Astrocyte (in vitro differentiated cells and primary cell): ENCODE data around the gene APBB2. TPM values are rescaled to one million over a fixed set of nuclear protein-coding genes. Genes with fewer than 3 reads are reported as not detected.
A peak's percentile ranks its signal among the peaks of the same experiment; 100 is the strongest.

Experiments
- DNase-seq: peaks from one replicate; pipeline ENCODE4 v3.0.0-alpha.2; 2010; ENCODE audit warnings: low read depth
- FAIRE-seq: peaks from 2 replicates; lab custom pipeline; 2011; peaks lifted over from hg19 to GRCh38; lab: Jason Lieb, UNC
- H2AFZ ChIP-seq: 2 replicates; pipeline ENCODE4 v1.6.0; 2012; ENCODE audit warnings: low read depth, low read length, inconsistent platforms
- H3K27ac ChIP-seq: 2 replicates; pipeline ENCODE4 v1.5.1; 2011; ENCODE audit warnings: low read depth, low read length, inconsistent platforms
- H3K27me3 ChIP-seq: 2 replicates; pipeline ENCODE4 v1.6.0; 2011; ENCODE audit warnings: low read length, inconsistent platforms; ENCODE audit not compliant: insufficient read depth
- H3K36me3 ChIP-seq: 2 replicates; pipeline ENCODE4 v1.5.1; 2011; ENCODE audit warnings: low read length, inconsistent platforms; ENCODE audit not compliant: insufficient read depth
- H3K4me1 ChIP-seq: 2 replicates; pipeline ENCODE4 v1.5.1; 2011; ENCODE audit warnings: low read length, inconsistent platforms; ENCODE audit not compliant: insufficient read depth
- H3K4me2 ChIP-seq: 2 replicates; pipeline ENCODE4 v1.6.0; 2012; ENCODE audit warnings: low read length, inconsistent platforms
- H3K4me3 ChIP-seq: 2 replicates; pipeline ENCODE4 v1.5.1; 2011; ENCODE audit warnings: low read depth, mild to moderate bottlenecking, low read length, inconsistent platforms; ENCODE audit not compliant: insufficient read depth
- H3K79me2 ChIP-seq: 2 replicates; pipeline ENCODE4 v1.6.0; 2012; ENCODE audit warnings: mild to moderate bottlenecking, low read length, inconsistent platforms; ENCODE audit not compliant: insufficient read depth
- H3K9ac ChIP-seq: 2 replicates; pipeline ENCODE4 v1.6.0; 2012; ENCODE audit warnings: mild to moderate bottlenecking, low read length, inconsistent platforms
- H3K9me3 ChIP-seq: 2 replicates; pipeline ENCODE4 v1.5.1; 2012; ENCODE audit warnings: low read depth, mild to moderate bottlenecking, low read length, inconsistent platforms; ENCODE audit not compliant: insufficient read depth
- H4K20me1 ChIP-seq: 2 replicates; pipeline ENCODE4 v1.6.0; 2012; ENCODE audit warnings: low read length, inconsistent platforms; ENCODE audit not compliant: insufficient read depth
- H3K27ac Mint-ChIP-seq: one replicate; pipeline ENCODE4 v1.8.0; 2021; ENCODE audit warnings: mild to moderate bottlenecking, mixed read lengths; ENCODE audit not compliant: unreplicated experiment
- H3K27me3 Mint-ChIP-seq: one replicate; pipeline ENCODE4 v1.8.0; 2021; ENCODE audit warnings: low read depth, mixed read lengths; ENCODE audit not compliant: unreplicated experiment
- H3K36me3 Mint-ChIP-seq: one replicate; pipeline ENCODE4 v1.8.0; 2021; ENCODE audit warnings: low read depth, mixed read lengths; ENCODE audit not compliant: unreplicated experiment
- H3K4me1 Mint-ChIP-seq: one replicate; pipeline ENCODE4 v1.8.0; 2021; ENCODE audit warnings: low read depth, mixed read lengths; ENCODE audit not compliant: unreplicated experiment
- H3K4me3 Mint-ChIP-seq: one replicate; pipeline ENCODE4 v1.8.0; 2021; ENCODE audit warnings: mild to moderate bottlenecking, moderate library complexity, mixed read lengths; ENCODE audit not compliant: unreplicated experiment
- H3K9me3 Mint-ChIP-seq: one replicate; pipeline ENCODE4 v1.8.0; 2021; ENCODE audit warnings: mild to moderate bottlenecking, mixed read lengths; ENCODE audit not compliant: unreplicated experiment
- EZH2 ChIP-seq: IDR thresholded peaks from 2 replicates; pipeline ENCODE4 v1.6.1; 2012; ENCODE audit warnings: mild to moderate bottlenecking, low read length, inconsistent platforms; ENCODE audit not compliant: insufficient read depth
- total RNA-seq: library from RNA; stranded (reverse); gene quantifications from 2 replicates; pipeline ENCODE4 v1.2.1, GENCODE V29; 2021
- TF ChIP-seq, protein P1 (sequence below): IDR thresholded peaks from 2 replicates; pipeline ENCODE4 v1.5.1; 2011; ENCODE audit warnings: low read depth, mild to moderate bottlenecking, inconsistent platforms, low read length, moderate library complexity; ENCODE audit not compliant: insufficient read depth

APBB2 gene
- total RNA-seq, 1 donor from 2014 or later: 173 TPM

- H3K9me3 Mint-ChIP-seq: no peaks in the 10 kb centered on the region
- peak overlapping the region; percentile 84 for H3K4me2 ChIP-seq
- H3K4me1 ChIP-seq: peaks cover 17% of the 10 kb centered on the region
- peaks cover 12% of the 10 kb centered on the region for H3K36me3 Mint-ChIP-seq
- no peak overlapping the region for H3K27ac ChIP-seq
- H3K9me3 ChIP-seq: no peaks in the 10 kb centered on the region
- no peak for TF ChIP-seq EZH2
- TF ChIP-seq, protein P1, sequence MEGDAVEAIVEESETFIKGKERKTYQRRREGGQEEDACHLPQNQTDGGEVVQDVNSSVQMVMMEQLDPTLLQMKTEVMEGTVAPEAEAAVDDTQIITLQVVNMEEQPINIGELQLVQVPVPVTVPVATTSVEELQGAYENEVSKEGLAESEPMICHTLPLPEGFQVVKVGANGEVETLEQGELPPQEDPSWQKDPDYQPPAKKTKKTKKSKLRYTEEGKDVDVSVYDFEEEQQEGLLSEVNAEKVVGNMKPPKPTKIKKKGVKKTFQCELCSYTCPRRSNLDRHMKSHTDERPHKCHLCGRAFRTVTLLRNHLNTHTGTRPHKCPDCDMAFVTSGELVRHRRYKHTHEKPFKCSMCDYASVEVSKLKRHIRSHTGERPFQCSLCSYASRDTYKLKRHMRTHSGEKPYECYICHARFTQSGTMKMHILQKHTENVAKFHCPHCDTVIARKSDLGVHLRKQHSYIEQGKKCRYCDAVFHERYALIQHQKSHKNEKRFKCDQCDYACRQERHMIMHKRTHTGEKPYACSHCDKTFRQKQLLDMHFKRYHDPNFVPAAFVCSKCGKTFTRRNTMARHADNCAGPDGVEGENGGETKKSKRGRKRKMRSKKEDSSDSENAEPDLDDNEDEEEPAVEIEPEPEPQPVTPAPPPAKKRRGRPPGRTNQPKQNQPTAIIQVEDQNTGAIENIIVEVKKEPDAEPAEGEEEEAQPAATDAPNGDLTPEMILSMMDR: peak; percentile 2
- peaks cover 20% of the 10 kb centered on the region for H3K36me3 ChIP-seq
- peaks cover 34% of the 10 kb centered on the region for H4K20me1 ChIP-seq
- H3K4me1 Mint-ChIP-seq: peaks cover 21% of the 10 kb centered on the region
- peak overlapping the region; percentile 87 for H3K9ac ChIP-seq
- H2AFZ ChIP-seq: peak overlapping the region; percentile 33
- peak overlapping the region; percentile 80 for H3K4me3 ChIP-seq
- peak overlapping the region; percentile 84 for H3K4me3 Mint-ChIP-seq
- peaks cover 29% of the 10 kb centered on the region for H3K79me2 ChIP-seq
- DNase-seq (peak; percentile 57), FAIRE-seq (no peak)
- peaks cover 4% of the 10 kb centered on the region for H3K27me3 ChIP-seq
- H3K27me3 Mint-ChIP-seq: no peaks in the 10 kb centered on the region
- H3K27ac Mint-ChIP-seq: peak overlapping the region; percentile 86
These were observed 41.9 kb upstream of the APBB2 start for GRCh38 chr4:41256131-41256739.

GRCh38 chr4:41245983-41246382 lies 31.6 kb upstream of the APBB2 start:
- H3K4me3 ChIP-seq: no peak overlapping the region
- H3K36me3 ChIP-seq: no peaks in the 10 kb centered on the region
- H3K79me2 ChIP-seq: no peaks in the 10 kb centered on the region
- H2AFZ ChIP-seq: no peak overlapping the region
- H3K27me3 Mint-ChIP-seq: peaks cover 8% of the 10 kb centered on the region
- no peaks in the 10 kb centered on the region for H3K9me3 ChIP-seq
- no peak overlapping the region for H3K27ac Mint-ChIP-seq
- H3K9ac ChIP-seq: no peak overlapping the region
- DNase-seq (no peak), FAIRE-seq (no peak)
- H3K4me3 Mint-ChIP-seq: no peak overlapping the region
- H3K27me3 ChIP-seq: peaks cover 9% of the 10 kb centered on the region
- no peaks in the 10 kb centered on the region for H3K4me1 ChIP-seq
- H3K4me2 ChIP-seq: no peak overlapping the region
- H3K27ac ChIP-seq: no peak overlapping the region
- no peaks in the 10 kb centered on the region for H4K20me1 ChIP-seq
- H3K4me1 Mint-ChIP-seq: no peaks in the 10 kb centered on the region
- no peaks in the 10 kb centered on the region for H3K36me3 Mint-ChIP-seq
- TF ChIP-seq, protein P1: no peak
- TF ChIP-seq EZH2: no peak
- no peaks in the 10 kb centered on the region for H3K9me3 Mint-ChIP-seq

DNA sequence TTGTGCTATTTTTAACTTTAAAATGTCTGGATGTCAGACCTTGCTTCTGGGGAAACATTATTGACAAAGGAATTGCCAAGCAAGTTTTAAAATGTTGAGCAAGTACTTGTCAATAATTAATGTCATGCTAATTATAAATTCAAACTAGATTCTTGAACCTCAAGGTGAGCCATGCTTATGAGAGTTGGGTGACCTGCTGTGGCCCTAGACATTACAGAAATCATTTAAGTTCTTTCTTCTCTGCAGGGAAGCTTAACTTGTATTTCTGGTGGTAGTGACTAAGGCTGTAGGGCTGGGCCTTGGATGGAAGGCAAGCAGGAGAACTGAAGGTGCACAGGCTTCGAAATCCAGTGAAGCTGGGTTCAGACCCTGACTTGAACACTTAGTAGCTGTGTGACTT lies 27.6 kb upstream of the APBB2 start:
- Histone ChIP-seq H3K27me3 (peaks cover 9% of the 10 kb centered on the region), H2AFZ (no peak overlapping the region), H3K4me2 (no peak overlapping the region), H3K9me3 (no peaks in the 10 kb centered on the region), H3K36me3 (no peaks in the 10 kb centered on the region), H4K20me1 (no peaks in the 10 kb centered on the region), H3K79me2 (no peaks in the 10 kb centered on the region), H3K4me3 (no peak overlapping the region), H3K27ac (no peak overlapping the region), H3K4me1 (no peaks in the 10 kb centered on the region), H3K9ac (no peak overlapping the region)
- H3K36me3 Mint-ChIP-seq: no peaks in the 10 kb centered on the region
- H3K27ac Mint-ChIP-seq: no peak overlapping the region
- no peak for DNase-seq
- no peak overlapping the region for H3K4me3 Mint-ChIP-seq
- no peaks in the 10 kb centered on the region for H3K4me1 Mint-ChIP-seq
- H3K27me3 Mint-ChIP-seq: peaks cover 4% of the 10 kb centered on the region
- TF ChIP-seq EZH2: no peak
- TF ChIP-seq, protein P1: no peak
- H3K9me3 Mint-ChIP-seq: no peaks in the 10 kb centered on the region
- no peak for FAIRE-seq
